Immature natural killer cell (primary cell): ENCODE data around the gene INTU. TPM values are rescaled to one million over a fixed set of nuclear protein-coding genes. Genes with fewer than 3 reads are reported as not detected.

Source experiments
- DNase-seq, 3 donors: peaks; one replicate each; pipeline ENCODE4 v3.0.0; 2022; ENCODE audit warnings: mixed read lengths in 1 of 3
- H3K27ac Mint-ChIP-seq, 6 donors: one replicate each; pipeline ENCODE4 v1.8.0; 2020; ENCODE audit warnings: mixed read lengths in 6 of 6, mild to moderate bottlenecking in 5 of 6, inconsistent platforms in 4 of 6, moderate library complexity in 3 of 6
- H3K27me3 Mint-ChIP-seq, 3 donors: one replicate each; pipeline ENCODE4 v1.8.0; 2020 to 2021; ENCODE audit warnings: low read depth in 3 of 3, mild to moderate bottlenecking in 3 of 3, mixed read lengths in 3 of 3, moderate library complexity in 3 of 3, inconsistent platforms in 1 of 3
- H3K36me3 Mint-ChIP-seq, 3 donors: one replicate each; pipeline ENCODE4 v1.8.0; 2020; ENCODE audit warnings: mixed read lengths in 3 of 3, inconsistent platforms in 2 of 3, mild to moderate bottlenecking in 2 of 3
- H3K4me1 Mint-ChIP-seq, 2 donors: one replicate each; pipeline ENCODE4 v1.8.0; 2020; ENCODE audit warnings: inconsistent platforms in 2 of 2, mild to moderate bottlenecking in 2 of 2, mixed read lengths in 2 of 2, moderate library complexity in 1 of 2
- H3K4me3 Mint-ChIP-seq, 5 donors: one replicate each; pipeline ENCODE4 v1.8.0; 2020; ENCODE audit warnings: mild to moderate bottlenecking in 5 of 5, mixed read lengths in 5 of 5, inconsistent platforms in 3 of 5, moderate library complexity in 3 of 5
- H3K9me3 Mint-ChIP-seq, 6 donors: one replicate each; pipeline ENCODE4 v1.8.0; 2020; ENCODE audit warnings: mild to moderate bottlenecking in 6 of 6, mixed read lengths in 6 of 6, inconsistent platforms in 4 of 6, moderate library complexity in 3 of 6
- polyA plus RNA-seq, 3 donors: library from polyadenylated mRNA; unstranded; fragments of 300-500 nt; fragmentation: Illumina TruSeq; gene quantifications; one replicate each; pipeline ENCODE4 v1.2.3, GENCODE V29; 2021

The INTU gene
- polyA plus RNA-seq, 3 donors from 2014 or later = 0.21 TPM; not detected in 2

- Mint-ChIP-seq H3K4me1 (no peaks in the 10 kb centered on the region), H3K4me3 (no peak overlapping the region)
These were observed 27.6 kb downstream of the INTU start for GRCh38 chr4:127660284-127660885.

DNA sequence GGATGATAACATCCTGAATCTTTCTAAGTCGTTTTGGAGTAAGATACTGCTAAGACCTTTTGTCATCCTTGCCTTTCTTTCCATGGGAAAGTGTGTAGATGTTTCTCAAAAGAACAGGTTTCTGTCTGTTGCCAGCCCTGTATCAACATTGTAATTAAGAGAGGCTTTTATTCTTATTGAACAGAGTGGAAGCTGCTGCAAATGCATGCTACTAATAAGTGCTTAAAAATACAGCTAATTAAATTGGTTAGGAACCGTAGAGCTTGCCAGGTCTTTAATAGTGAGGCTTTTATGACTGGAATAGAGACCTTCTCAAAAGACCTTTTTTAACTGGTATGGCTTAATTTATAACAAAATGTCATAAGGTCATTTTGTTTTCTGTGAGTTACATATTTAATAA, 34.4 kb downstream of the INTU start:
- Mint-ChIP-seq H3K9me3 (peaks cover 0 to 3% (median 0%) of the 10 kb centered on the region in 6 donors), H3K4me3 (no peak overlapping the region), H3K4me1 (no peaks in the 10 kb centered on the region), H3K27me3 (peaks cover 0 to 2% (median 0%) of the 10 kb centered on the region in 3 donors), H3K27ac (no peak overlapping the region), H3K36me3 (no peaks in the 10 kb centered on the region)
- DNase-seq = no peak

More at GRCh38 chr4:127660284-127660885, 27.6 kb downstream of the INTU start:
- DNase-seq = no peak
- Mint-ChIP-seq H3K9me3 (peaks cover 0 to 6% (median 0%) of the 10 kb centered on the region in 6 donors), H3K36me3 (no peaks in the 10 kb centered on the region), H3K27me3 (peaks cover 0 to 2% (median 2%) of the 10 kb centered on the region in 3 donors), H3K27ac (no peak overlapping the region)

DNA sequence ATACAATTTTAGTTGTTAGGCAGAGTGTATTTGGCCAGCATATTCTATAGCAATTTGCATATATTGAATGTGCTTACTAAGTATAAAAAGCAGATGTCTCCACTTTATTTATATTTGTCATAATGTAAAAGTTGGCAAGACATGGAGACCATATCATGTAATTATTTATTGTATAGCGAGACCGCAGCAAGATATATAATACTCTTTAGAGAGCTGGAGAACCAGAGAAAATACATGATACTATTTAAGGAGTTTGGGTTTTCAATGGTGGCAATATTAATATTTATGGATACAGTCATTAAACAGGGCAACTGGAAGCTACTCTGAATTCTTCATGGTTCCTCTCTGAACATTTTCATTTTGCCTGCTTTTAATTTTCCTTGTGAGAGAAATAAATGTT, 35.0 kb downstream of the INTU start:
- H3K4me3 Mint-ChIP-seq = no peak overlapping the region
- no peak overlapping the region for H3K27ac Mint-ChIP-seq
- H3K36me3 Mint-ChIP-seq = no peaks in the 10 kb centered on the region
- DNase-seq = no peak
- no peaks in the 10 kb centered on the region for H3K4me1 Mint-ChIP-seq
- H3K27me3 Mint-ChIP-seq = peaks cover 0 to 2% (median 0%) of the 10 kb centered on the region in 3 donors
- peaks cover 0 to 3% (median 0%) of the 10 kb centered on the region in 6 donors for H3K9me3 Mint-ChIP-seq

DNA sequence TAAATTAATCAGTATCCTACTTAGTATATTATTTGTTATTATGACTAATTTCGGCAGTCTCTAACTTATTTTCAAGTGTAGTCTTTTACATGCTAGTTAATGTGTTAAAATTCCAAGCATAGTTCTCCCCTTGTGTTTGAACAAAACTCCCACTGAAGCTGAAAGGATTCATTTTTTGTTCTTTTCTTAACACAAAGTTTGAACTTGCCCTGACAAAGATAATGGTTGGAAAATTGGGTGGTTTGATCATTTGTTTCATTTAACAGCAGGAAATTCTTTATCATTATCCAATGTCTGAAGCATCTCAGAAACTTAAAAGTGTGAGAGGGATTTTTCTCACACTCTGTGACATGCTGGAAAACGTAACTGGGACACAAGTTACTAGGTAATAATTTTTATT, 36.0 kb downstream of the INTU start:
- H3K4me3 Mint-ChIP-seq = no peak overlapping the region

GRCh38 chr4:127669691-127670090, 36.9 kb downstream of the INTU start:
- Mint-ChIP-seq H3K4me1 (no peaks in the 10 kb centered on the region), H3K36me3 (no peaks in the 10 kb centered on the region), H3K4me3 (no peak overlapping the region), H3K9me3 (peaks cover 0 to 3% (median 0%) of the 10 kb centered on the region in 6 donors), H3K27me3 (peaks cover 0 to 2% (median 0%) of the 10 kb centered on the region in 3 donors), H3K27ac (no peak overlapping the region)
- DNase-seq = no peak

More for the DNA sequence above, 36.0 kb downstream of the INTU start:
- H3K9me3 Mint-ChIP-seq = peaks cover 0 to 3% (median 0%) of the 10 kb centered on the region in 6 donors
- no peak for DNase-seq
- no peak overlapping the region for H3K27ac Mint-ChIP-seq
- no peaks in the 10 kb centered on the region for H3K36me3 Mint-ChIP-seq
- H3K27me3 Mint-ChIP-seq = peaks cover 0 to 2% (median 0%) of the 10 kb centered on the region in 3 donors
- no peaks in the 10 kb centered on the region for H3K4me1 Mint-ChIP-seq

DNA sequence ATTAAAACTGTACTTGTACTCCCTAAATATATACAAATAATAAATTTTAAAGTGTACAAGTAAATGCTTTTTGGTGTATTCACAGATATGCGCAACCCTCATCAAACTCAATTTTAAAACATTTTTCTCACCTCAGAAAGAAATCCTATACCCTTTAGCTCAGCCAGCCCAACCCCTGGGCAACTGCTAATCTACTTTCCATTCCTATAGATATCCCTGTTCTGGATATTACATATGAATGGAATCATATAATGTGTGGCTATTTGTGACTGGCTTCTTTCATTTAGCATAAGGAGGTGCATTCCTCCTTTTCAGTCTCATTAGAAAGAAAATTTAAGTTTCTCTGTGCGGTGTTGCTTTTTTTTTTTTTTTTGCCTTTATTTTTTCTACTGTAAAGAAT, 39.4 kb downstream of the INTU start:
- no peak for DNase-seq
- Mint-ChIP-seq H3K4me3 (no peak overlapping the region), H3K27ac (no peak overlapping the region), H3K4me1 (no peaks in the 10 kb centered on the region), H3K36me3 (no peaks in the 10 kb centered on the region), H3K27me3 (no peaks in the 10 kb centered on the region), H3K9me3 (no peaks in the 10 kb centered on the region)

- peaks cover 0 to 5% (median under 1%) of the 10 kb centered on the region in 6 donors for H3K9me3 Mint-ChIP-seq
- no peaks in the 10 kb centered on the region for H3K4me1 Mint-ChIP-seq
These were observed 52.5 kb downstream of the INTU start for GRCh38 chr4:127685292-127685691.

GRCh38 chr4:127686658-127687057, 53.9 kb downstream of the INTU start:
- peaks cover 0 to 5% (median 1%) of the 10 kb centered on the region in 6 donors for H3K9me3 Mint-ChIP-seq
- H3K27ac Mint-ChIP-seq = no peak overlapping the region
- H3K36me3 Mint-ChIP-seq = no peaks in the 10 kb centered on the region
- no peaks in the 10 kb centered on the region for H3K4me1 Mint-ChIP-seq
- peaks cover 0 to 2% (median 0%) of the 10 kb centered on the region in 3 donors for H3K27me3 Mint-ChIP-seq
- DNase-seq = no peak
- no peak overlapping the region for H3K4me3 Mint-ChIP-seq

More at GRCh38 chr4:127685292-127685691, 52.5 kb downstream of the INTU start:
- no peak for DNase-seq
- H3K27ac Mint-ChIP-seq = no peak overlapping the region
- no peaks in the 10 kb centered on the region for H3K36me3 Mint-ChIP-seq
- no peak overlapping the region for H3K4me3 Mint-ChIP-seq
- H3K27me3 Mint-ChIP-seq = peaks cover 0 to 2% (median 0%) of the 10 kb centered on the region in 3 donors

DNA sequence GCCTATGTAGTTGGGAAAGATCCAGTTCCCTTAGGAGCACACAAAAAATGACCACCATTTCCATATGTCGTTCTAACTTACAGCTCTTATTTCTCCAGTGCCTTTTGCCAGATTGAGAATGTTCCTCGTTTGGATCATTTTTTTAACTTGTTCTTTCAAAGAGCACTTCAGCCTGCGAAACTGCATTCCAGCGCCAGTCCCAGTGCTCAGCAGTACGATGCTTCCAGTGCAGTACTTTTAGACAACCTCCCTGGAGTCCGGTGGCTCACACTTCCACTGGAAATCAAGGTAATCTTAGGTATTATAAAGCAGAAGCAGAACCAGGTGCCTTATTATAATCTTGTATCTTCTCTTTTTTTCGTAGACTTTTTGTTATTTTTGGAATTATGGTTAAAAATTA, 54.8 kb downstream of the INTU start:
- H3K27ac Mint-ChIP-seq = no peak overlapping the region

GRCh38 chr4:127698789-127699200, 66.0 kb downstream of the INTU start:
- Mint-ChIP-seq H3K4me1 (no peaks in the 10 kb centered on the region), H3K4me3 (no peak overlapping the region), H3K9me3 (peaks cover 0 to 6% (median 4%) of the 10 kb centered on the region in 6 donors), H3K36me3 (no peaks in the 10 kb centered on the region), H3K27me3 (peaks cover 0 to 2% (median 0%) of the 10 kb centered on the region in 3 donors), H3K27ac (no peak overlapping the region)
- no peak for DNase-seq

More for the DNA sequence above, 54.8 kb downstream of the INTU start:
- peaks cover 0 to 3% (median 0%) of the 10 kb centered on the region in 3 donors for H3K27me3 Mint-ChIP-seq
- H3K36me3 Mint-ChIP-seq = no peaks in the 10 kb centered on the region
- DNase-seq = no peak
- no peak overlapping the region for H3K4me3 Mint-ChIP-seq
- H3K4me1 Mint-ChIP-seq = no peaks in the 10 kb centered on the region
- peaks cover 0 to 6% (median 2%) of the 10 kb centered on the region in 6 donors for H3K9me3 Mint-ChIP-seq

- Mint-ChIP-seq H3K27me3 (peaks cover 0 to 6% (median 0%) of the 10 kb centered on the region in 3 donors), H3K4me1 (no peaks in the 10 kb centered on the region), H3K9me3 (no peaks in the 10 kb centered on the region), H3K27ac (no peak overlapping the region), H3K4me3 (no peak overlapping the region), H3K36me3 (no peaks in the 10 kb centered on the region)
- no peak for DNase-seq
These were observed 76.2 kb downstream of the INTU start for GRCh38 chr4:127708985-127709384.

- peaks cover 0 to 2% (median 0%) of the 10 kb centered on the region in 6 donors for H3K9me3 Mint-ChIP-seq
- H3K36me3 Mint-ChIP-seq = no peaks in the 10 kb centered on the region
- peaks cover 0 to 6% (median 1%) of the 10 kb centered on the region in 3 donors for H3K27me3 Mint-ChIP-seq
- H3K4me1 Mint-ChIP-seq = no peaks in the 10 kb centered on the region
- no peak for DNase-seq
- H3K27ac Mint-ChIP-seq = no peak overlapping the region
- H3K4me3 Mint-ChIP-seq = no peak overlapping the region
These were observed 76.7 kb downstream of the INTU start for GRCh38 chr4:127709456-127709855.

DNA sequence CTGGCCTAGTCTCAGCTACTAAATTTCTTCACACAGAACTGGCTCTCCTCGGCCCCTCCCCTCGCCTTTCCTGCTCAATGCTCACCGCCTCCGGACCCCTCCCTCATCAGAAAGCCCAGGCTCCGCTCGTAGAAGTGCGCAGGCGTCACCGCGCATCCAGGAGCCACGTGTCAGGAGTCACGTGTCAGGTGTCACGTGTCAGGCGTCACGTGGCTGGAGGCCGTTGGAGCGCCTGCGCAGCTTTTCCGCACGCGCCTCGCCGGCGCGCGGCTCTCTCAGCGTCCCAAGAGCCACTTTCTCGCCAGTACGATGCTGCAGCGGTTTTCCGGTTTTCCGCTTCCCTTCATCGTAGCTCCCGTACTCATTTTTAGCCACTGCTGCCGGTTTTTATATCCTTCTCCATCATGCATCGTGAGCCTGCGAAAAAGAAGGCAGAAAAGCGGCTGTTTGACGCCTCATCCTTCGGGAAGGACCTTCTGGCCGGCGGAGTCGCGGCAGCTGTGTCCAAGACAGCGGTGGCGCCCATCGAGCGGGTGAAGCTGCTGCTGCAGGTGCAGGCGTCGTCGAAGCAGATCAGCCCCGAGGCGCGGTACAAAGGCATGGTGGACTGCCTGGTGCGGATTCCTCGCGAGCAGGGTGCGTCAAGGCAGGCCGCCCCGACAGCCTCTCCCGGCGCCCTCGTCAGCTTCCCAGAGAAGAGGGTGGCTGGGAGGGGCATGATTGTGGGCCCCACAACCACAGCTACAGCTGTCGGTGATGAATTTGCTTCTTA, 97.6 kb downstream of the INTU start, which contains the start of gene SLC25A31:
Gene SLC25A31 (plus strand): TSS at position 259 of the 772 bp plus-strand sequence. CDS start 146 bp downstream, at position 405.
- Mint-ChIP-seq H3K9me3 (peaks cover 0 to 3% (median 0%) of the 10 kb centered on the region in 6 donors), H3K27ac (no peak within 1 kb of the TSS), H3K4me3 (no peak within 1 kb of the TSS), H3K4me1 (no peaks in the 10 kb centered on the region), H3K36me3 (no peaks in the 10 kb centered on the region), H3K27me3 (no peaks in the 10 kb centered on the region)
- DNase-seq = no peak

GRCh38 chr4:127731406-127731805, 98.6 kb downstream of the INTU start:
- no peaks in the 10 kb centered on the region for H3K27me3 Mint-ChIP-seq
- H3K36me3 Mint-ChIP-seq = no peaks in the 10 kb centered on the region
- no peak overlapping the region for H3K27ac Mint-ChIP-seq
- H3K9me3 Mint-ChIP-seq = no peaks in the 10 kb centered on the region
- H3K4me3 Mint-ChIP-seq = no peak overlapping the region
- H3K4me1 Mint-ChIP-seq = no peaks in the 10 kb centered on the region
- DNase-seq = no peak
